Measurements from ENCODE around the gene OLR1.
A peak's percentile ranks its signal among the peaks of the same experiment; 100 is the strongest.

The OLR1 gene

GRCh38 chr12:10205220-10205807 is 33.4 kb upstream of the OLR1 start:
- TF ChIP-seq, protein P1, sequence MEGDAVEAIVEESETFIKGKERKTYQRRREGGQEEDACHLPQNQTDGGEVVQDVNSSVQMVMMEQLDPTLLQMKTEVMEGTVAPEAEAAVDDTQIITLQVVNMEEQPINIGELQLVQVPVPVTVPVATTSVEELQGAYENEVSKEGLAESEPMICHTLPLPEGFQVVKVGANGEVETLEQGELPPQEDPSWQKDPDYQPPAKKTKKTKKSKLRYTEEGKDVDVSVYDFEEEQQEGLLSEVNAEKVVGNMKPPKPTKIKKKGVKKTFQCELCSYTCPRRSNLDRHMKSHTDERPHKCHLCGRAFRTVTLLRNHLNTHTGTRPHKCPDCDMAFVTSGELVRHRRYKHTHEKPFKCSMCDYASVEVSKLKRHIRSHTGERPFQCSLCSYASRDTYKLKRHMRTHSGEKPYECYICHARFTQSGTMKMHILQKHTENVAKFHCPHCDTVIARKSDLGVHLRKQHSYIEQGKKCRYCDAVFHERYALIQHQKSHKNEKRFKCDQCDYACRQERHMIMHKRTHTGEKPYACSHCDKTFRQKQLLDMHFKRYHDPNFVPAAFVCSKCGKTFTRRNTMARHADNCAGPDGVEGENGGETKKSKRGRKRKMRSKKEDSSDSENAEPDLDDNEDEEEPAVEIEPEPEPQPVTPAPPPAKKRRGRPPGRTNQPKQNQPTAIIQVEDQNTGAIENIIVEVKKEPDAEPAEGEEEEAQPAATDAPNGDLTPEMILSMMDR (IDR thresholded peaks at IDR 0.05) = no peak

- TF ChIP-seq, protein P1 (IDR thresholded peaks at IDR 0.05) = no peak
These were observed 25.9 kb upstream of the OLR1 start for GRCh38 chr12:10197879-10198278.

- TF ChIP-seq, protein P1 (IDR thresholded peaks at IDR 0.05) = no peak
These were observed 24.3 kb upstream of the OLR1 start for GRCh38 chr12:10196210-10196609.

GRCh38 chr12:10194160-10194670 is 22.3 kb upstream of the OLR1 start:
- TF ChIP-seq, protein P1 (IDR thresholded peaks at IDR 0.05) = no peak

- TF ChIP-seq, protein P1 (IDR thresholded peaks at IDR 0.05) = no peak
These were observed 19.9 kb upstream of the OLR1 start for GRCh38 chr12:10191865-10192264.

DNA sequence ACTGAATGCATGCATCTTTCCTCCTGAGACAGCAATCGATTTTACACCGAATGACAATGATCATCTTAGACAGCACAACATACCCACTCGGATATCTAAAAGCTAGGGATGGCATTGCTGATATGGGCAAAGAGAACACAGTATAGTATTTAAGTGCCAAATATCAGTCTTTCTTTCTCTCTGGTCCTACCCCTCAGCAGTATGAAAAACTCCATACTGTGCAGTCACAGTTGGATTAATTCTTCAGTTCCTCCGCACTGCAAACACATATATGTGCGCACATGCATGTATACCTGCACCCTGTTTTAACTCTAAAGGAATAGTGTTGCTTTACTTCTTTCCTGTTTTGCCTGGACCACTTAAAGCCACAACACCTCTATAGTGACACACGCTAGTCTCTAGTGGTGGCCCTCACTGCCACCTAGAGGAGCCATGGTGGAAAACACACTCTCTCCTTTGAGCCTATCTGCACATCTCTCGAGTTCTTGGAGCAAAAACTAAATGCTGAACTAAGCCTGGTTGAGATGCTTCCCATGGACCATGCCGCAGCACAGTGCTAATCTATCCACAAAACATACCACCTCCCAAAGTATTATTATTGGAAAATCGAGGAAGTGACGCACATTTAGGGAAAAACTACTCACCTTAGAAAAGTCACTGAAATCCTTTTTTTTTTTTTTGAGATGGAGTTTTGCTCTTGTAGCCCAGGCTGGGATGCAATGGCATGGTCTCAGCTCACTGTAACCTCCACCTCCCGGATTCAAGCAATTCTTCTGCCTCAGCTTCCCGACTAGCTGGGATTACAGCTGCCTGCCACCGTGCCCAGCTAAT is 18.8 kb upstream of the OLR1 start:
- TF ChIP-seq, protein P1 (IDR thresholded peaks at IDR 0.05) = peak; percentile 85

DNA sequence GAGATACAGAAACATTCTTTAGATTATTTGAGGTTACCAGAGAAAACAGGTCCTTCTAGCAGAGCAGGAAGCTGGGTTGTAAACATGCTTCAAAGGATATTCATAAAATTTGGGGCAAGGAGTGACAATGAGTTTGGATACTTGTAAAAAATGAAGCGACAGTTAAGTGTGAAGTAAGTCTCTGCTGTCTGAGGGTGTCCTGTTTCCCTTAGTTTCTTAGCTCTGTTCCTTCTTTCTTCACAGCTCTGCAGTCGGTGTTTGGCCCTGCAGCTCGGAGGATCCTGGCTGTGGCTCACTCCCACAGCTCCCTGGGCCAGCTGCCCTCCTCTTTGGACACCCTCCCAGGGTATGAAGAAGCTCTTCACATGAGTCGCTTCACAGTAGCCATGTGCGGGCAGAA is 17.7 kb upstream of the OLR1 start:
- TF ChIP-seq, protein P1 (IDR thresholded peaks at IDR 0.05) = no peak
